ENCODE data around the gene HACD3. TPM values are rescaled to one million over a fixed set of nuclear protein-coding genes. Genes with fewer than 3 reads are reported as not detected.

Gene HACD3
- polyA plus RNA-seq, 1 donor (not counting 4 experiments of a cell fraction or from before 2014, with no cell fraction given), result 78.8 TPM

DNA sequence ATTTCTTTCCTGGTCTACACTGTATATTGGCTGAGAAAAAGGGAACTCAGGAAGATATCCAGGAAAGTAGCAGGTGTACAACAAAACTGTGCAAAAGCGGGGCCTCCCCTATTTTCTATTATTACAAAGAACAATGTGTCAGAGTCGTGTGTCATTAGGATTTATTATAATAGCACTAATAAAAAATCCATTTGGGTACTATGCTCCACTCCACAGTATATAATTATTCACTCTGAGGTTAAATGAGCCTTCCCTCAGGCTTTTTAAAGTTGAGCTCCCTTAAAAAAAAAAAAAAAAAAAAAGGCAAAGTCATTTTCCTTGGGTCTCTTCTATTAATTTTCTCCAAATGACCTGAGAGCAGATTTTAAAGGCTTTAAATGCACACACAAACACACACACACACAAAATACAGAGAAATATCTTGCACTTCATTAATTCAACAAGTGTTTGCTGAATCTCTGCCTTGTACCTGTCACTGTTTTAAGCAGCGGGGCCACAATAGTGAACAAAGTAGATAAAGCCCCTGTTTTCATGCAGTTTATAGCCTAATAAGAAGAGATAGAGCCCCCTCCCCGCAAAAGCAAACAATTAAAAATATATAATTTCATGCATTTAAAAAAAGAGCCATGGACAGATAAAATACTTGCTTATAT lies 11.5 kb upstream of the HACD3 start:
- no peak overlapping the region for H2AFZ ChIP-seq (ENCODE audit: control insufficient read depth, low read length)
- peaks cover 8% of the 10 kb centered on the region for H3K4me1 ChIP-seq (ENCODE audit: control insufficient read depth, extremely low read depth, insufficient read depth, low read length)
- no peak for TF ChIP-seq EZH2 (IDR thresholded peaks at IDR 0.05; ENCODE audit: low read length)
- TF ChIP-seq, protein P1, sequence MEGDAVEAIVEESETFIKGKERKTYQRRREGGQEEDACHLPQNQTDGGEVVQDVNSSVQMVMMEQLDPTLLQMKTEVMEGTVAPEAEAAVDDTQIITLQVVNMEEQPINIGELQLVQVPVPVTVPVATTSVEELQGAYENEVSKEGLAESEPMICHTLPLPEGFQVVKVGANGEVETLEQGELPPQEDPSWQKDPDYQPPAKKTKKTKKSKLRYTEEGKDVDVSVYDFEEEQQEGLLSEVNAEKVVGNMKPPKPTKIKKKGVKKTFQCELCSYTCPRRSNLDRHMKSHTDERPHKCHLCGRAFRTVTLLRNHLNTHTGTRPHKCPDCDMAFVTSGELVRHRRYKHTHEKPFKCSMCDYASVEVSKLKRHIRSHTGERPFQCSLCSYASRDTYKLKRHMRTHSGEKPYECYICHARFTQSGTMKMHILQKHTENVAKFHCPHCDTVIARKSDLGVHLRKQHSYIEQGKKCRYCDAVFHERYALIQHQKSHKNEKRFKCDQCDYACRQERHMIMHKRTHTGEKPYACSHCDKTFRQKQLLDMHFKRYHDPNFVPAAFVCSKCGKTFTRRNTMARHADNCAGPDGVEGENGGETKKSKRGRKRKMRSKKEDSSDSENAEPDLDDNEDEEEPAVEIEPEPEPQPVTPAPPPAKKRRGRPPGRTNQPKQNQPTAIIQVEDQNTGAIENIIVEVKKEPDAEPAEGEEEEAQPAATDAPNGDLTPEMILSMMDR (optimal IDR thresholded peaks at IDR 0.05 in 1 of 3, IDR thresholded peaks at IDR 0.05 in 1 of 3, conservative IDR thresholded peaks at IDR 0.05 in 1 of 3; ENCODE audit: extremely low read depth in 1 of 3, insufficient read depth in 2 of 3, low read length in 3 of 3), result no peak
- no peak for DNase-seq (ENCODE audit: low read depth, low spot score)
- no peaks in the 10 kb centered on the region for H3K9me3 ChIP-seq (ENCODE audit: control insufficient read depth, low read depth, low read length)
- FAIRE-seq, result no peak
- no peak overlapping the region for H3K4me2 ChIP-seq (ENCODE audit: control insufficient read depth, extremely low read depth, insufficient read depth, low read depth, low read length)
- no peak overlapping the region for H3K27ac ChIP-seq (ENCODE audit: control insufficient read depth, insufficient read depth, low read length)
- H4K20me1 ChIP-seq (ENCODE audit: control insufficient read depth, extremely low read depth, insufficient read depth, low read length), result no peaks in the 10 kb centered on the region
- peaks cover 33% of the 10 kb centered on the region for H3K79me2 ChIP-seq (ENCODE audit: control insufficient read depth, insufficient read depth, low read length)
- dilution Hi-C loops (cut with MboI; ENCODE audit: extremely low pct_ligation_motif_present, low sequenced_read_pairs), result no loop called here
- H3K36me3 ChIP-seq (ENCODE audit: control insufficient read depth in 2 of 2, extremely low read depth in 1 of 2, insufficient read depth in 2 of 2, low read length in 2 of 2), result peaks cover 0 to 2% of the 10 kb centered on the region in 2 experiments
- no peaks in the 10 kb centered on the region for H3K27me3 ChIP-seq (ENCODE audit: control insufficient read depth, extremely low read depth, insufficient read depth, low read length)
- H3K9me1 ChIP-seq (ENCODE audit: control insufficient read depth, extremely low read depth, insufficient read depth, low read length), result no peaks in the 10 kb centered on the region
- no peak overlapping the region for H3K9ac ChIP-seq (ENCODE audit: control insufficient read depth, extremely low read depth, insufficient read depth, low read length)
- H3K4me3 ChIP-seq (ENCODE audit: control insufficient read depth in 2 of 3, extremely low read depth in 1 of 3, insufficient read depth in 2 of 3, low read depth in 1 of 3, low read length in 3 of 3), result no peak overlapping the region

DNA sequence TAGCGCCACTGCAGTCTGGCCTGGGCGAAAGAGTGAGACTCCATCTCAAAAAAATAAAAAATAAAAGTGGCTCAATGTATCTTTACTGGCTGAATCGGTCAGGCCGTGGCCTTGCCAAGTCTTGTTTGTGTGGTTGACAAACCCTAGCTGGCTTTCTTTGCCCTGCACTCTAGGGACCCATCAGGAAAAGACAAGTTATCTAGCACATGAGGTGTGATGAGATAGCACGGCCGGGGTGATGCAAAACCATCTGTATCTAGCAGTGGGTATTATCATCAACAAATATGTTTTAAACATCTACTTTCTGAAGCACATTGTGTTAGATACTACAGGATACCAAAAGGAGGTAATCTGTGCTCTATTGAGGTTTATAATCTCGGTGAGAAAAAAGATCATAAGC lies 8.9 kb upstream of the HACD3 start:
- peaks cover 12% of the 10 kb centered on the region for H3K79me2 ChIP-seq (ENCODE audit: control insufficient read depth, insufficient read depth, low read length)
- FAIRE-seq (no peak), DNase-seq (ENCODE audit: low read depth, low spot score) (no peak)
- H3K4me3 ChIP-seq (ENCODE audit: control insufficient read depth in 2 of 3, extremely low read depth in 1 of 3, insufficient read depth in 2 of 3, low read depth in 1 of 3, low read length in 3 of 3), result no peak overlapping the region
- no peaks in the 10 kb centered on the region for H3K27me3 ChIP-seq (ENCODE audit: control insufficient read depth, extremely low read depth, insufficient read depth, low read length)
- TF ChIP-seq EZH2 (IDR thresholded peaks at IDR 0.05; ENCODE audit: low read length), result no peak
- TF ChIP-seq, protein P1 (optimal IDR thresholded peaks at IDR 0.05 in 1 of 3, IDR thresholded peaks at IDR 0.05 in 1 of 3, conservative IDR thresholded peaks at IDR 0.05 in 1 of 3; ENCODE audit: extremely low read depth in 1 of 3, insufficient read depth in 2 of 3, low read length in 3 of 3), result no peak
- no peak overlapping the region for H3K4me2 ChIP-seq (ENCODE audit: control insufficient read depth, extremely low read depth, insufficient read depth, low read depth, low read length)
- no peak overlapping the region for H3K27ac ChIP-seq (ENCODE audit: control insufficient read depth, insufficient read depth, low read length)
- no peak overlapping the region for H2AFZ ChIP-seq (ENCODE audit: control insufficient read depth, low read length)
- no peaks in the 10 kb centered on the region for H4K20me1 ChIP-seq (ENCODE audit: control insufficient read depth, extremely low read depth, insufficient read depth, low read length)
- no peaks in the 10 kb centered on the region for H3K36me3 ChIP-seq (ENCODE audit: control insufficient read depth in 2 of 2, extremely low read depth in 1 of 2, insufficient read depth in 2 of 2, low read length in 2 of 2)
- H3K9me1 ChIP-seq (ENCODE audit: control insufficient read depth, extremely low read depth, insufficient read depth, low read length), result no peaks in the 10 kb centered on the region
- H3K4me1 ChIP-seq (ENCODE audit: control insufficient read depth, extremely low read depth, insufficient read depth, low read length), result peaks cover 5% of the 10 kb centered on the region
- H3K9me3 ChIP-seq (ENCODE audit: control insufficient read depth, low read depth, low read length), result no peaks in the 10 kb centered on the region
- no peak overlapping the region for H3K9ac ChIP-seq (ENCODE audit: control insufficient read depth, extremely low read depth, insufficient read depth, low read length)
- dilution Hi-C loops (cut with MboI; ENCODE audit: extremely low pct_ligation_motif_present, low sequenced_read_pairs), result no loop called here

Data from keratinocyte (primary cell).